C4-2B (cell line): Measurements from ENCODE around the gene CEP290.
A peak's percentile ranks its signal among the peaks of the same experiment; 100 is the strongest.
"Not testable (repeated sequence)": the region's sequence is repeated elsewhere in the genome, so short reads cannot be mapped to it uniquely, and the experiment has no call there.

Experiments
- H3K27ac ChIP-seq: fragments of 450-650 bp; 2 replicates; pipeline ENCODE4 v1.5.1; 2017
- CTCF ChIP-seq: fragments of 450-650 bp; conservative IDR thresholded peaks from 2 replicates; pipeline ENCODE4 v1.5.1; 2017; ENCODE audit warnings: mild to moderate bottlenecking
- ZFX ChIP-seq: fragments of 450-650 bp; IDR thresholded peaks from 2 replicates; pipeline ENCODE4 v1.6.1; 2017

The CEP290 gene

GRCh38 chr12:88142610-88142991 is 713 bp upstream of the CEP290 start:
- TF ChIP-seq CTCF (no peak), ZFX (no peak)
- H3K27ac ChIP-seq = peak overlapping the region; percentile 76

- TF ChIP-seq ZFX (no peak), CTCF (no peak)
- H3K27ac ChIP-seq = peak overlapping the region; percentile 76
Measured at GRCh38 chr12:88141425-88141773, 489 bp downstream of the CEP290 start.

- not testable (repeated sequence) for H3K27ac ChIP-seq
Measured at GRCh38 chr12:88139711-88140110, 2.2 kb downstream of the CEP290 start.

- H3K27ac ChIP-seq = 0 out of 2 replicates have a peak overlapping the region, but pooled peaks have one; percentile 4
Measured at GRCh38 chr12:88133181-88133580, 8.7 kb downstream of the CEP290 start.

- TF ChIP-seq CTCF (no peak), ZFX (no peak)
- H3K27ac ChIP-seq = no peak overlapping the region
Measured at GRCh38 chr12:88132392-88132791, 9.5 kb downstream of the CEP290 start.

GRCh38 chr12:88127855-88128254 is 14.0 kb downstream of the CEP290 start:
- TF ChIP-seq CTCF (no peak), ZFX (no peak)

GRCh38 chr12:88127099-88127498 is 14.8 kb downstream of the CEP290 start:
- TF ChIP-seq CTCF = no peak
- TF ChIP-seq ZFX = no peak
- H3K27ac ChIP-seq = no peak overlapping the region

More at GRCh38 chr12:88127855-88128254, 14.0 kb downstream of the CEP290 start:
- no peak overlapping the region for H3K27ac ChIP-seq

- no peak for TF ChIP-seq CTCF
- no peak for TF ChIP-seq ZFX
- no peak overlapping the region for H3K27ac ChIP-seq
Measured at GRCh38 chr12:88122666-88123065, 19.2 kb downstream of the CEP290 start.

GRCh38 chr12:88113871-88114270 is 28.0 kb downstream of the CEP290 start:
- TF ChIP-seq ZFX (no peak), CTCF (no peak)
- no peak overlapping the region for H3K27ac ChIP-seq
